ENCODE measurements around the gene ELOA2.
"Not testable (repeated sequence)": the region's sequence is repeated elsewhere in the genome, so short reads cannot be mapped to it uniquely, and the experiment has no call there.

Gene ELOA2

GRCh38 chr18:47020757-47021156 is 14.7 kb downstream of the ELOA2 start:
- not testable (repeated sequence) for DNase-seq

- DNase-seq, result not testable (repeated sequence)
Observed at GRCh38 chr18:47019870-47020269, 15.6 kb downstream of the ELOA2 start.

All from CD4-positive, alpha-beta T cell treated with Interleukin-4 for 4 hours (primary cell).